ENCODE measurements around the gene RIN1.

The RIN1 gene

DNA sequence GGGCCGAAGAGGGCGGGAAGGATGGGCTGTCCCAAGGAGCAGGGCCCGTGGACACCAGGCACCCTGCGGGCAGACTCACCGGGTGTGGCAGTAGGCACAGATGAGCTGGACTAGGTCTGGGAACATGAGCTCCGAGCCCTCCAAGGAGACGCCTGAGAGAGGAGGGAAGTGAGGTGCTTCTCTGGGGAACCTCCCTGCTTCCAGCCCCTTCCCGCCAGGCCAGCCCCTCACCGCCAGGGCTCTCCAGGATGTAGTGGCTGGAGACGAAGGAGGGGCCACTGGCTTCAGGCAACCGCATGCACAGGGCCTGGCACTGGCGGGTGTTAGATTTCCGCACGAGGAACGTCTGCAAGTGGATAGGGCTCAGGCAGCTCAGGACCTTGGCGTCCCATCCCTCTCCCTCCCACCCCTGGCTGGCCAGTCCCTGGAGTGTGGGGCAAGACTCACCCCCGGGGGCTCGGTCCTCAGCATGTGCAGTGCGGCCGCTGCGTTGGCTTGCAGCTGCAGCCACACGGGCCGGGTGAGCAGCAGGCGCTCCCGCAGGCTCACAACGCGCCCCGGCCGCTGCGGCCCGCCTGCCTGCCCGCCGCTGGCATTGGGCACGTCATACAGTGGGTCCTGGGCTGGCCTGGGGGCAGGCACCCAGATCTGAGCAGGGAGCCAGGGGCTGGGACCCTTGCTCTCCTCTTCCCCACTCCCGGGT lies 552 bp downstream of the RIN1 start:
- DNase-seq (ENCODE audit: low read depth) = peak; percentile 84
- TF ChIP-seq, protein P1, sequence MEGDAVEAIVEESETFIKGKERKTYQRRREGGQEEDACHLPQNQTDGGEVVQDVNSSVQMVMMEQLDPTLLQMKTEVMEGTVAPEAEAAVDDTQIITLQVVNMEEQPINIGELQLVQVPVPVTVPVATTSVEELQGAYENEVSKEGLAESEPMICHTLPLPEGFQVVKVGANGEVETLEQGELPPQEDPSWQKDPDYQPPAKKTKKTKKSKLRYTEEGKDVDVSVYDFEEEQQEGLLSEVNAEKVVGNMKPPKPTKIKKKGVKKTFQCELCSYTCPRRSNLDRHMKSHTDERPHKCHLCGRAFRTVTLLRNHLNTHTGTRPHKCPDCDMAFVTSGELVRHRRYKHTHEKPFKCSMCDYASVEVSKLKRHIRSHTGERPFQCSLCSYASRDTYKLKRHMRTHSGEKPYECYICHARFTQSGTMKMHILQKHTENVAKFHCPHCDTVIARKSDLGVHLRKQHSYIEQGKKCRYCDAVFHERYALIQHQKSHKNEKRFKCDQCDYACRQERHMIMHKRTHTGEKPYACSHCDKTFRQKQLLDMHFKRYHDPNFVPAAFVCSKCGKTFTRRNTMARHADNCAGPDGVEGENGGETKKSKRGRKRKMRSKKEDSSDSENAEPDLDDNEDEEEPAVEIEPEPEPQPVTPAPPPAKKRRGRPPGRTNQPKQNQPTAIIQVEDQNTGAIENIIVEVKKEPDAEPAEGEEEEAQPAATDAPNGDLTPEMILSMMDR (conservative IDR thresholded peaks at IDR 0.05; ENCODE audit: low read depth, low read length) = no peak
- peak overlapping the region; percentile 65 for H3K4me3 ChIP-seq (ENCODE audit: low read depth, low read length)

DNA sequence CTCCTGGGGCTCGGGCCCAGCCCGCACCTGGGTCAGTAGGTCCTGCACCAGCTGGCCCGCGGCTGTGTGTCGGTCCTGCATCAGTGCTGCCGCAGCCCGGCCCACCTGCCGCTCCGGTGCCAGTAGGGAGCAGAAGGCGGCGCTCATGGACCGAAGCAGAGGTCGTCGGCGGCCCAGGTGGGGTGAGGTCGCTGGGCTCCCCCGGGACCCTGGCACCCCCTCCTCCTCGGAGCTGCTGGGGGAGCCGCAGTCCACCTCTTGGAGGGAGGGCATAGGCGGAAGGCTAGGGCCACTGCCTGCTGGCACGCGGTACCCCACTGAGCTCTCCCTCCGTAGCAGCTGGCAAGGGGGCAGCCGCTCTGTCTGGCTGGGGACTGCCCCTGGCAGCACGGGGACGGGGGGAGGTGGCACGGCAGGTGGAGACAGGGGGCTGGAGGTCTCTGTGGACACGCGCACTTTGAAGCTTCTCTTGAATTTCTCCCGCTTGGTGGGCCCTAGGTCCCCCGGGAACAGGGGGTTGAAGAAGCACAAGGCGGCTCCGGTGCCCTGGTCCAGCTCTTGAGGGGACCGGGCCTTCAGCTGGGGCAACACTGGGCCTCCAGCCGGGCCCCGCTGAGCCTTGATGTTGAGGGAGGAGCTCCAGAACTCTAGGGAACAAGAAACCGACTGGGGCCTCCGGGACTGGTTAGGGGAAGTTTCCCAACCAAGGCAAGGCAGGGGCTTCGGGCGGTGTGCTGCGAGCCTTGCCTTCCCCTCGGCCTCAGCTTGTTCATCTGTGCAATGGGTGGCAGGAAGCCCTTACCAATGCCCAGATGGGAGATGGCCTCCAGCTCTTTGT lies 1.4 kb downstream of the RIN1 start:
- H3K4me3 ChIP-seq (ENCODE audit: low read depth, low read length) = peak overlapping the region; percentile 65
- DNase-seq (ENCODE audit: low read depth) = peak; percentile 52
- TF ChIP-seq, protein P1 (conservative IDR thresholded peaks at IDR 0.05; ENCODE audit: low read depth, low read length) = no peak

DNA sequence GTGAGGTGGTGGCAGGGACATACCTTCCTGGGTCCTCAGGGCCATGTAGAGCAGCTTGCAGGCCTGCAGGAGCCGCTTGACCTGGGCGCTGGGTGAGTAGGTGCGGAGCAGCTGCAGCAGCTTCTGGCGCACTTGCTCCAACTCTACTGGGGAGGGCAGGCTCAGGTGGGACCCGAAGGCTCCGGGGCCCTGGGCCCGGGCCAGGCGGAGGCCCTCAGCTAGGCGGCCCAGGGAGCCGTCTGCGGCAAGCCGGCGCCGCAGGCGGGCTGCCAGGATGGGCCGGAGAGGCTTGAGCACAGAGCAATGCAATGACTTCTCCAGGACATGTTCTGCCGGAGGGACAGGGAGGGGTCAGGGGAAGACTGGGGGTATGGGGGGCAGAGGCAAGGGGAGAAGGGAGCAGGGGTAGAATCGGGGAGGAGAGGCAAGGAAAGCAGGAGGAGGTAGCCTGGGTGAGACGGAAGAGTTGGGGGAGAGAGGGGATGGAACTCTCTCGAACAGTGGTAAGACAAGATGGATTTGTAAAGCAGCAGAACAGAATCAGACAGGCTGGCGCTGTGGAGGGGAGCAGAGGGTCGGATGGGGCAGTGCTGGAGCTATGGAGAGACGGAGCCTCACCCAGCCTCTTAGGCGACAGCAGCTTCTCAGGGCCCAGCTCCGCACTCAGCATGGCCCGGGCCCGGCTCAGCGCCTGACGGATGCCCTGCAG lies 2.2 kb downstream of the RIN1 start:
- TF ChIP-seq, protein P1 (conservative IDR thresholded peaks at IDR 0.05; ENCODE audit: low read depth, low read length) = no peak
- peak overlapping the region; percentile 65 for H3K4me3 ChIP-seq (ENCODE audit: low read depth, low read length)
- no peak for DNase-seq (ENCODE audit: low read depth)

DNA sequence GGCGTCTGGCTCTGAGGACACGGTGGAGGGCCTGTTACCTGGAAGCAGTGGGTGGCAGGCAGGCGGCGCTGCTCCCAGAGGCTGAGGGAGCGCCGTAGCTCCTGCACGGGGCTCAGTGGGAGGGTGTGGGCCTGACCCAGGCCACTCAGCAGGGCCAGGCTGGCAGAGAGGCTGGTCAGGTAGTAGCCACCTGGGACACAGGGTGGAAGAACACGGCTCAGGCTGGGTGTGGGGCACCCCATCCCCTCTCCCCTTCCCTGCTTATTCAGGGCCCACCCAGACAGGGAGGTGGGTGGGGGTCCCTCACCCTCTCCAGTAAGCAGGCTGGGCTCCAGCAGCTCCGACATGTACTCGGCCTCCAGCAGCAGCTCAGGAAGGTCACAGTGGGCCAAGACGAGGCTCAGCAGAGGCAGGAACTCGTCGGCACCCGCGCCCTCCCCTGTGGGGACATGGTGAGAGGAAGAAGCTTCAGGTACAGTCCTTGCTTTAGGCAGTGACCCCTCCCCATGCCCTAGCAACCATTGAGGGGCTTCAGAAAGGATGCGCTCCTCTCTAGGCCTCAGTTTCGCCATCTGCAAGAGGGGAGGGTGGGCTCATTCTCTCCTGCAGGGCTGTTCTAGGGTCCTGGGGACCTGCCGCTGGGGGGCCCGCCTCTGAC lies 2.9 kb downstream of the RIN1 start:
- DNase-seq (ENCODE audit: low read depth) = no peak
- TF ChIP-seq, protein P1 (conservative IDR thresholded peaks at IDR 0.05; ENCODE audit: low read depth, low read length) = no peak
- H3K4me3 ChIP-seq (ENCODE audit: low read depth, low read length) = no peak overlapping the region

DNA sequence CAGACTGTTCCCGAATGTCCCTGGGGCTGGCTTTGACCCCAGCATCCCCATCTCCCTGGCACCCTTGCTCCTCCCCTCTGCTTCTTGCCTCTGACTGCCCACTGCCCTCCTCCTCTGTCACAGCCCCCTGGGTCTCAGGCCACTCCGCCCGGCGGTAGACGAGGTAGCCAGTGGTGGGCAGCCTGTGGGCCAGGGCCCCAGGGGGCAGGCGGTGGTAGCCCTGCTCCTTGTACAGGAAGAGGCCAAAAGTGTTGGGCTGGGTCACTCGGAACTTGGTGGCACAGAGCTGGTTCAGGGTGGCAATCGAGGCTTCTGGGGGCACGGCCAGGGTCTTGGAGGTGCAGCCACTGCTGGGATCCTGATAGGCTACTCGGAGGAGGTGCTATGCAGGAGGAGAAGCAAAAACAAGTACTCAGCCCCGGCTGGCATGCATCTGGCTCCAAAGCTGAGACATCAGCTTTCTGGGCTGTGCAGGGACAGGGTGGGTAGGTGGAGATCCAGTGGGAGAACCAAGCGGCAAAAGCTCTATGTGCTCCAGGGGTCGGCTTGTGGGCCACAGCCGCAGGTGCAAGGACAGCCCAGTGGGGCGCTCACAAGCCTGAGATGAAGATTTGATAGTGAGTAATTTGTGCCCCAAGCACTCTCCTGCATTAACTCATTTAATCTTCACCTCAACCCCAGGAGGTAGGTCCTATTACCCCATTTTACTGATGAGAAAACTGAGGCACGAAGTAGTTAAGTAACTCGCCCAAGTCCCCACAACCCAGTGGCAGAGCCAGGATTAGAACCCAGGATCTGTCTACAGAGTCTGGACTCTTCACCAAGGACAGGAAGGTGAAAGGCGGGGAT lies 3.6 kb downstream of the RIN1 start:
- TF ChIP-seq, protein P1 (conservative IDR thresholded peaks at IDR 0.05; ENCODE audit: low read depth, low read length) = no peak
- DNase-seq (ENCODE audit: low read depth) = no peak
- no peak overlapping the region for H3K4me3 ChIP-seq (ENCODE audit: low read depth, low read length)

All from choroid plexus epithelial cell (primary cell).